Neural cell (in vitro differentiated cells): ENCODE measurements around the gene GPC5. TPM values are rescaled to one million over a fixed set of nuclear protein-coding genes. Genes with fewer than 3 reads are reported as not detected.

Experiments
- H2AFZ ChIP-seq: fragments of 200-600, 300-800 bp; sonication (generic), shearing (Covaris generic); 2 replicates; pipeline ENCODE4 v1.6.0; 2014; ENCODE audit warnings: low read depth, mild to moderate bottlenecking, antibody characterized with exemption, low read length, moderate library complexity
- H3F3A ChIP-seq: fragments of 200-600 bp; shearing (Covaris generic); 2 replicates; pipeline ENCODE4 v1.6.1; 2016; ENCODE audit warnings: mild to moderate bottlenecking, moderate library complexity, mixed read lengths, antibody characterized with exemption, low read length; ENCODE audit not compliant: insufficient read depth, poor library complexity, severe bottlenecking
- H3K27ac ChIP-seq: fragments of 200-600, 300-800 bp; sonication (generic), shearing (Covaris generic); 2 replicates; pipeline ENCODE4 v1.5.1; 2014; ENCODE audit warnings: mild to moderate bottlenecking, low read length, moderate library complexity
- H3K27me3 ChIP-seq: fragments of 300-800, 200-600 bp; sonication (generic), shearing (Covaris generic); 2 replicates; pipeline ENCODE4 v1.6.0; 2014; ENCODE audit warnings: mild to moderate bottlenecking, low read depth, low read length, moderate library complexity; ENCODE audit not compliant: insufficient read depth
- H3K36me3 ChIP-seq: fragments of 300-800, 200-600 bp; sonication (generic), shearing (Covaris generic); 2 replicates; pipeline ENCODE4 v1.5.1; 2014; ENCODE audit warnings: mild to moderate bottlenecking, antibody characterized with exemption, low read length, moderate library complexity; ENCODE audit not compliant: insufficient read depth
- H3K4me2 ChIP-seq: fragments of 300-800, 200-600 bp; sonication (generic), shearing (Covaris generic); 2 replicates; pipeline ENCODE4 v1.6.0; 2014; ENCODE audit warnings: mild to moderate bottlenecking, low read length
- H3K4me3 ChIP-seq: fragments of 300-800, 200-600 bp; sonication (generic), shearing (Covaris generic); 2 replicates; pipeline ENCODE4 v1.5.1; 2014; ENCODE audit warnings: mild to moderate bottlenecking, low read length, moderate library complexity
- H3K79me2 ChIP-seq: fragments of 200-600 bp; shearing (Covaris generic); replicated peaks from 2 replicates; pipeline ENCODE4 v1.6.0; 2014; ENCODE audit warnings: mild to moderate bottlenecking, low read length, moderate library complexity; ENCODE audit not compliant: insufficient read depth
- H3K9ac ChIP-seq: fragments of 300-800, 200-600 bp; sonication (generic), shearing (Covaris generic); 2 replicates; pipeline ENCODE4 v1.6.1; 2016; ENCODE audit warnings: mild to moderate bottlenecking, low read length, mixed read lengths
- H3K9me2 ChIP-seq: fragments of 200-600 bp; shearing (Covaris generic); 2 replicates; pipeline ENCODE4 v1.6.1; 2016; ENCODE audit warnings: mild to moderate bottlenecking, low read length, mixed read lengths; ENCODE audit not compliant: insufficient read depth
- H3K9me3 ChIP-seq: fragments of 200-600, 300-800 bp; sonication (generic), shearing (Covaris generic); 2 replicates; pipeline ENCODE4 v1.6.1; 2016; ENCODE audit warnings: mild to moderate bottlenecking, mixed run types, low read length, moderate library complexity, mixed read lengths
- H4K20me1 ChIP-seq: fragments of 200-600 bp; shearing (Covaris generic); 2 replicates; pipeline ENCODE4 v1.6.1; 2016; ENCODE audit warnings: mild to moderate bottlenecking, mixed run types; ENCODE audit not compliant: insufficient read depth
- CTCF ChIP-seq: fragments of 450-650 bp; IDR thresholded peaks from 2 replicates; pipeline ENCODE4 v1.5.1; 2014; ENCODE audit warnings: antibody characterized with exemption, mild to moderate bottlenecking, moderate library complexity; ENCODE audit not compliant: poor library complexity, severe bottlenecking
- EP300 ChIP-seq: fragments of 450-650 bp; conservative IDR thresholded peaks from 2 replicates; pipeline ENCODE4 v1.6.1; 2014; ENCODE audit warnings: antibody characterized with exemption, mild to moderate bottlenecking, moderate library complexity; ENCODE audit not compliant: poor library complexity, severe bottlenecking
- EZH2 ChIP-seq: fragments of 200-600, 300-800 bp; shearing (Covaris generic), sonication (generic); IDR thresholded peaks from 2 replicates; pipeline ENCODE4 v1.6.1; 2014; ENCODE audit warnings: antibody characterized with exemption, low read length, borderline replicate concordance, mild to moderate bottlenecking; ENCODE audit not compliant: insufficient read depth, poor library complexity, severe bottlenecking
- MXI1 ChIP-seq: fragments of 450-650 bp; conservative IDR thresholded peaks from 2 replicates; pipeline ENCODE4 v1.6.1; 2014; ENCODE audit warnings: antibody characterized with exemption, mild to moderate bottlenecking; ENCODE audit not compliant: poor library complexity, severe bottlenecking
- POLR2AphosphoS5 ChIP-seq: IDR thresholded peaks from 2 replicates; pipeline ENCODE4 v1.6.1; 2012
- RAD21 ChIP-seq: fragments of 450-650 bp; conservative IDR thresholded peaks from 2 replicates; pipeline ENCODE4 v1.6.1; 2014; ENCODE audit warnings: antibody characterized with exemption, mild to moderate bottlenecking, moderate library complexity
- REST ChIP-seq: IDR thresholded peaks from 2 replicates; pipeline ENCODE4 v1.6.1; 2012; ENCODE audit warnings: borderline replicate concordance
- SMC3 ChIP-seq: fragments of 450-650 bp; conservative IDR thresholded peaks from 2 replicates; pipeline ENCODE4 v1.6.1; 2014; ENCODE audit warnings: antibody characterized with exemption, mild to moderate bottlenecking, moderate library complexity; ENCODE audit not compliant: poor library complexity
- TAF1 ChIP-seq: IDR thresholded peaks from 2 replicates; pipeline ENCODE4 v1.6.1; 2012; ENCODE audit warnings: low read depth
- polyA plus RNA-seq: library from polyadenylated mRNA; depleted of rRNA; stranded (reverse); fragments of >200 nt; gene quantifications from 2 replicates; pipeline ENCODE4 v1.2.3, GENCODE V29; 2014

Gene GPC5
- polyA plus RNA-seq, 1 donor from 2014 or later: 5.0 TPM

DNA sequence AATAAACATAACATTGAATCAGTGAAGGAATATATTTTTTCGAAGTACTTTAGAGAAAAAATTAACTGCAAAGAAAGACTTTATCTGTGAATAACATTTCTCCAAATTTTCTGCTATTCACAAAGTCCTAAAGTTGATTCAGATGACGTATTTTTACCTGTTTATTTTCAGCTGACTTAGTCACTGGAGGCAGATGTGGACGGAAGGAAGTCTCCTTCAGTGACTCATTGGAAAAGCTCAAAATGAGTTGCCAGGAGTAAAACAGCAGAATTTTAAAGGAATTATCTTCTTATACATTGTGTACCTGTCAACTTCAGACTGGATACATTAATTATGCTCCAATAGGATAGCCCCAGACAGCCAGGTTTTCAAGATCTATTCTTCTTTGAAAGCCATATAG, 1148.8 kb downstream of the GPC5 start:
- H3K27ac ChIP-seq: no peak overlapping the region
- no peak overlapping the region for H3K4me2 ChIP-seq
- no peak overlapping the region for H2AFZ ChIP-seq
- TF ChIP-seq POLR2AphosphoS5: no peak
- TF ChIP-seq EP300: no peak
- no peak for TF ChIP-seq MXI1
- TF ChIP-seq TAF1: no peak
- TF ChIP-seq RAD21: no peak
- TF ChIP-seq SMC3: no peak
- TF ChIP-seq EZH2: no peak
- TF ChIP-seq REST: no peak
- no peak for TF ChIP-seq CTCF
- H4K20me1 ChIP-seq: no peaks in the 10 kb centered on the region
- no peak overlapping the region for H3K4me3 ChIP-seq
- H3K27me3 ChIP-seq: no peaks in the 10 kb centered on the region
- H3K9me2 ChIP-seq: no peaks in the 10 kb centered on the region
- no peaks in the 10 kb centered on the region for H3F3A ChIP-seq
- H3K9me3 ChIP-seq: no peaks in the 10 kb centered on the region
- no peaks in the 10 kb centered on the region for H3K36me3 ChIP-seq
- no peaks in the 10 kb centered on the region for H3K79me2 ChIP-seq
- H3K9ac ChIP-seq: no peak overlapping the region

DNA sequence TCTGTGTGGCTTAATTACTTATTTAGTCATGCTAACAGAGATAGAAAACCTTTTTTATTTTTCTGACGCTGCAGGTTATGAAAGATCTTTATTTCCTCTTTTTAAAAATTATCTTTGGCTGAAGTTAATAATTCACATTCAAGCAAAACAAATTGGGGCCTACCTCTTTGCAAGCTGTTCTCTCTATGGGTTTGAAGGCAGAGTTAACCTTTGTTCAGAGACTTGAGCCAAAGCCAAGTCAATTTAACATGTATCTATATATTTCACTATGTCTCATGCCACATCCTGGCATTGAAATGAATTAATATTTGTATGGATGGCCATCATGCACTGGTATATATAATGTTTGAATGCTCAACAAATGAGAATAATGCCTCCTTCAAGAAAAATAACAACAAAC, 1150.9 kb downstream of the GPC5 start:
- no peak overlapping the region for H2AFZ ChIP-seq
- no peaks in the 10 kb centered on the region for H3K79me2 ChIP-seq
- no peaks in the 10 kb centered on the region for H3K9me3 ChIP-seq
- H3K4me3 ChIP-seq: no peak overlapping the region
- no peak overlapping the region for H3K4me2 ChIP-seq
- H3K27me3 ChIP-seq: no peaks in the 10 kb centered on the region
- no peaks in the 10 kb centered on the region for H4K20me1 ChIP-seq
- H3K36me3 ChIP-seq: no peaks in the 10 kb centered on the region
- TF ChIP-seq SMC3 (no peak), EZH2 (no peak), MXI1 (no peak), POLR2AphosphoS5 (no peak), CTCF (no peak), RAD21 (no peak), REST (no peak), EP300 (no peak), TAF1 (no peak)
- H3F3A ChIP-seq: no peaks in the 10 kb centered on the region
- H3K9ac ChIP-seq: no peak overlapping the region
- H3K9me2 ChIP-seq: no peaks in the 10 kb centered on the region
- H3K27ac ChIP-seq: no peak overlapping the region
